NCI-H2081 treated with DMSO at 0.1 percent for 48 hours (cell line): ENCODE measurements around the gene NASP.

ENCODE experiments used
- DNase-seq: peaks from one replicate; lab custom pipeline; 2025; lab: John Stamatoyannopoulos, UW

The NASP gene

GRCh38 chr1:45620588-45621500 lies 37.0 kb downstream of the NASP start:
- DNase-seq = no peak

DNA sequence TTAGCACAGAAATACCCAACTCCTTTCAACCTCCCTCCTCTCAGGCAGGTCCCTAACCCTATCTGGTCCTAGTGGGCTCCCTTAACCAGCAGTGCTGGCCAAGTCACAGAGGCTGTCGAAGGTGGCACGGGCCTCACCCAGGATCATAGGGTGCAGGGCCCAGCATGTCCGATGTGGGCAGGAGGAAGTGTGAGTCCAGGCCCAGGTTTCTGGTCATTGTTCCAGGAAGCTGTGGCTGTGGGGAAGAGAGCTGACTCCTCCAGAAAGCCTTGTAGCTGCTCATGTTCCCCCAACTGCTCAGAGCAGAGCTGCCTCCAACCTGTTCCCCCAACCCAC lies 37.6 kb downstream of the NASP start:
- DNase-seq = no peak

DNA sequence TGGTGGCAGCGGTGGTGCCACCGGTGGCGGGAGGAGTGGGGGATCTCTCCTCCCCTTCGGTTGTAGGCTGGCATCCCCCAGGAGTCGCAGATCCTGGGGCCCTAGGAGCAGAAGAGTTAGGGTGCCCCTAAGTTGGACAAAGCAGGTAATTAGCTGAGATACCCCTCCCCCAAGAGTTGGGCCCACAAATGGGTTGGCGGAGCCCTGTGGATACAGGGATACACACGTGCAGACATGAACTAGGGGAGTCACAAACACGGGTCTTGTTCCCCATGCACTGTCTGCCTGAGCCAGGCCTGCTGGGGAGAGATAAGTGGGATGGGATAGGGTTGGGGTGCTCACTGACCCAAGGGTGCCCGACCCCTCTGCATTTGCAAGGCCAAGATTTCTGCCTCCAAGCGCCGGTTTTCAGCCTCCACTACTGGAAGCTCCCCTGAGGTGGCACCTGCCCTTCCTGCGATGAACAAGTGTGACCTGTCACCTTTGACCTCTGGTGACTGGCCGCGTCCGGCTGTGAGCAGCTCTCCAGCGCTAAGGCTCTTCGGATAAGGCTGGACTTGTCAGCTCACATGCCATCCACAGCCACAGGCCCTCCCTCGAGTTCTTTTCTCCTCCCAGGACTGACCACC lies 38.2 kb downstream of the NASP start:
- DNase-seq = no peak

DNA sequence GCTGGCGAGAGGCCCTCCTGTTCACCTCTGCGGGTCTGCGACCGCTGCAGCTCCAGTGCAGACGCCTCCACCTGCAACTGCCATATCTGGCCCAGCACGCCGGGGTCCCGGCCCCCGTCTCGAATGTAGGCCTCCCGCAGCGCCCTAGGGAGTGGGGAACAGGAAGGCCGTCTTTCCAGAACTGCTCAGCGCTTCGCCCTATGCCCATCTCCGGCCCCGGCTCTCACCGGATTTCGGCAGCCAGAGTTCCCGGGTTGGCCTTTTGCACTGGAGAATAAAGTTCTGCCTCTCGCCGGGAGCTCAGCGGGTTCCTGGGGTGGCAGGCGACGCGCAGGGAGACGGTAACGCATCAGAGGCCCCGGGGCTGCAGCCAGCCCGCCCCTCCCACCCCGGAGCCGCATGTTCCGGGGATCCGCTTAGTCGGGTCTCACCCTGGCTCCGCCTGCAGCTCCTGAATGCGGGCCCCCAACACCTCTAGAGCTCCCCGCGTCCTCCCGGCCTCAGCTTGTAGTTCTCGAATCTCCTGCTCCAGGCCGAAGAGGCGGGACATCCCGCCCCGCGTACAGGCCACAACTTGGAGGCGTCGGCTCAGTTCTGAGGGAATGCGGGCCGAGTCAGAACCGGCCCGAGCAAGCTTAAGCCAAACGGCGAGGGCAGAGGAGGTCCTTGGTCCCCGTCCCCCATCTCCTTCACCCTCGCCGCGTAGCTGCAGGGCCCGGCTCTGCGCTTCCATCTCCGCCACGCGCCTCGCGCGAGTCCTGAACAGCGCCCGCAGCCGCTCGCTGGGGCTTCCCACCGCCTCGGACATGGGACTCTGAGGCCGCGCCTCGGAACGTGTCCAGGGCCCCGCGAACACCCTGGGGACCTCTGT lies 38.9 kb downstream of the NASP start:
- no peak for DNase-seq

- no peak for DNase-seq
Measured at GRCh38 chr1:45623972-45624371, 40.1 kb downstream of the NASP start, which contains the start of gene CCDC17. Gene CCDC17 (minus strand): TSS chr1:45624054. CDS start chr1:45623909, 145 bp downstream.

GRCh38 chr1:45629035-45629434 lies 45.2 kb downstream of the NASP start:
- DNase-seq = no peak

GRCh38 chr1:45630429-45630828 lies 46.6 kb downstream of the NASP start:
- no peak for DNase-seq

DNA sequence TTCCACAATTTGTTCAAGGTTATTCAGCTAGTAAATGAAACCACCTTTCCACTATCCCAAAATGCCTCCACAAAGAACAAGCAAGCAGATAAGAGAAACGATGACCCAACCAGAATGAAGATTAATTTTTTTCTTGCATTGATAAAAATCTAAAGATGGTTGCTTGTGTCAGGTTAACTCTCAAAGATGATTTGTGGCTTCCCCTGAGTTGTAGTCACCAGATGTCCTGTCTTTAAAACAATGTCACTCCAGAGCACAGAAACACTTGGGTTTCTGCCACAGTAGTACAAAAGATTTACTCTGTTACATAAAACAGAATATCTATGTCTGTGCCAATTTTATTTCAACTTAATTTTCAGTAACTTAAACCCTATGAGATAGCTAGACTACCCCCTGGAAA lies 51.4 kb downstream of the NASP start:
- no peak for DNase-seq

- no peak for DNase-seq
Measured at GRCh38 chr1:45640293-45640692, 56.5 kb downstream of the NASP start.

DNA sequence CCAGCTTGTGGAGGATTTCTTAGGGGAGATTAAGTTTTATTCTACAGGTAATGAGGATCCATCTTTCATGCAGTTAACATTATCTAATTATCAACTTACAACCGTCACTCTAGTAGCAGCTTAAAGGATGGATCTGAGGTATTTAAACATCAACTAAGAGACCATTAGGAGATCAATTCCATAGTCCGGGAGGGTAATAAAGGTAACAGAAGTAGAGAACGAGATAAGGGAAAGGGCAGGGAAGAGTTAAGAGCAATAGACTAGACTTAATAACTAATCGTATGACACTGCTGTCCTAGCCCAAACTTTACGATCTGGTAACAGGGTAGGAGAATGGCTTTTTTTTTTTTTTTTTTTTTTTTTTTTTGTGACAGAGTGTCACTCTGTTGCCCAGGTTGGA lies 59.5 kb downstream of the NASP start:
- no peak for DNase-seq

DNA sequence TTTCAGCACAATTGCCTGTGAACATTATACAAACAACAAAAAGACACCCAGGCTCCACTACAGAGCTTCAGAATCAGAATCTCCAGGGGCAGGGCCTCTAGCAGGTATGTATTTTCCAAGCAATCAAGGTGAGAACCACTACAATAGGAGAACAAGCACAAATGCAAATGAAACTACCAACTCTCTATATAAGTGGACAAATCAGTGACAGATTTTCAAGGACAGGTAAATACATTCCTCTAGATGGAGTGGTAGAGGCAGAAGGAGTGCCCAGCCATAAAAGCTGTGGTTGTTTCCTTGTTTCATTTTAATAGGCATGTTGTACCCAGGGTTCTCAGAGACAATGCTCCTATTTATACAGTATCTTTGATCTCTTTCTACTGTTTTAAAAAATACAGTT lies 60.1 kb downstream of the NASP start:
- no peak for DNase-seq

DNA sequence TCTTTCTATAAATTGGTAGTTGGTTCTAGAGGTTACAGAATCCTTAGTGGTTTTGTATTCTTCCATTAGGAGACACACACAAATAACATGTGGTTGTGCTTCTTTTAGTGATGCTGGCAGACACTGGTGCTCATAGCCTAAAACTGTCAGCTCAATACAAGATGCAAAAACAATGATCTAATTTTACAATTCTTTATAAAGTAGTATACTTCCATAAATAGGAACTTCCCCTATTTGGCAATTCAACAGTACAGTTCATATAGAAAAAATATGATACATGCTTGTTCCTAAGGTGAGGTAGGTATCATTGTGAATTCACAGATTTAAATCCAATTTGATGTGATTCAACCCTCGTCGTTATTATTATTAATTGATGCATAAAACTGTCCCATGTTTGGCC lies 60.8 kb downstream of the NASP start:
- no peak for DNase-seq

DNA sequence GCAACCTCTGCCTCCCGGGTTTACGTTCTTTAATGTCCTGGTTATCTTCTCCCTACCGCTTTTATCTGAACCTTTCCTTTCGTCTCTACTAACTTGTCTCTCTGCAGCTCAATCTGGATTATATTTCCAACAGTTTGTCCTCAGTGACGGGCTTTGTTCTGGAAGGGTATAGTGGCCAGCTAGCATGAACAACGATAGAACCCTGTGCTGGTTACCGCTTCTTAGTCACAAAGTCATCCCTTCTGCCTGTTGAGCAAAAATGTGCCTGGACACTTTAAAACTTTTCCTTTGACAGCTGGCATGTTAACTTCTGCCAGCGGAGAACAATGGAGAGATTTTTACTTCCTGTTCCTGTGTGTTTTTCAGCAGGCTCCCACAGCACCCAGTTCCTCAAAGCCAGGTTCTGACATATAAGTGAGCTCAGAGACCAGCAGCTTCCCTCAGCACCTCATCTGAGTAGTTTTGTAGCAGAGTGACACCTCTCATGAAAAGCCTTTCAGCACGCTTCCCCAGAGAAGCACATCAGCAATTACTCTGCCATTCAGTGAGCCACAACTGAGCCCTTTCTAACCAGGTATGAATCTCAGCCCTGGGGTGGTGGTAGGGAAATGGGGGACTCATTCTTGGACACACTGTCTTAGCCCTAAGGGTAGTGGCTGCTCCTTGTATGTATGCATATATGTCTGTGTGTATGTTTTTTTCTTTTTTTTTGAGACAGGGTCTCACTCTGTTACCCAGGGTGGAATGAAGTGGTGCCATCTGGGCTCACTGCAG lies 63.6 kb downstream of the NASP start:
- DNase-seq = no peak

- no peak for DNase-seq
Measured at GRCh38 chr1:45654540-45655280, 70.9 kb downstream of the NASP start.

DNA sequence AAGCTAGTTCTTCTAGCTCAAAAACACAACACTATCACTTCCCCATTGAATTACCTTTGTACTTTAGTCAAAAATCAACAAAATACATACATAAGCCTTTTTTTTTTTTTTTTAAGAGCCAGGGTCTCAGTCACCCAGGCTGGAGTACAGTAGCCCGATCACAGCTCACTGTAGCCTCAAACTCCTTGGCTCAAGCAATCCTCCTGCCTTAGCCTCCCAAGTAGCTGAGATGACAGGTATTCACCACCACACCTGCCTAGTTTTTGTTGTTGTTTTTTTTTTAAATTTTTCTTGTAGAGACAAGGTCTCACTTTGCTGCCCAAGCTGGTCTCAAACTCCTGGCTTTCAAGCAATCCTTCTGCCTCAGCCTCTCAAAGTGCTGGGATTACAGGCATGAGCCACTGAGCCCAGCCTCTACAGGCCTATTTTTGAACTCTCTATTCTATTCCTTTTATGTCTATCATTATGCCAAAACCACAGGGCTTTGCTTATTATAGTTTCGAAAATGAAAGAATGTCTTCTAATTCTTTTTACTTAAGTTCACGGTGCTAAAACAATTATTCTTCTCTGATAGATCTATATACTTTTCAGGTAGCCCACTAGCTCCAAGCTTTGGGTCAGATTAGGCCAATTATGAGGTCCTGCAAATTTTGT lies 72.9 kb downstream of the NASP start:
- DNase-seq = no peak

DNA sequence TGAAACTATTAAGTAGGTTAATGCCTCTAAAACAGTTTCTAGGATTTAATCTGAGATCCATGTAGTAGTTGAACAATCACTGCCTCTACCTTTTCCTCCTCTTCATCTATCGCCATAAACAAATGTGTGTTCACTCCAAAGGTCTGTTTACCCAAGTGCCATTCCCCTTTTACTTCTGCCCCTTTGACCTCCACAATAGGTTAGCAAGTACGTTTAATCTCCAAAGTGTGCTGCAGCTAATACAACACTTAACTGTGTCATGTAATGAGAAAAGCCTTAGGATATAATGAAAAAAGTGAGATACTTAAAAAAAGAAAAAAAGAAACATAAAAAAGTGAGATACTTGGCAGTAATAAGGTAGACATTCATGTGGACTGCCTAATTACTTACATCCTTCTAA lies 74.3 kb downstream of the NASP start:
- no peak for DNase-seq

DNA sequence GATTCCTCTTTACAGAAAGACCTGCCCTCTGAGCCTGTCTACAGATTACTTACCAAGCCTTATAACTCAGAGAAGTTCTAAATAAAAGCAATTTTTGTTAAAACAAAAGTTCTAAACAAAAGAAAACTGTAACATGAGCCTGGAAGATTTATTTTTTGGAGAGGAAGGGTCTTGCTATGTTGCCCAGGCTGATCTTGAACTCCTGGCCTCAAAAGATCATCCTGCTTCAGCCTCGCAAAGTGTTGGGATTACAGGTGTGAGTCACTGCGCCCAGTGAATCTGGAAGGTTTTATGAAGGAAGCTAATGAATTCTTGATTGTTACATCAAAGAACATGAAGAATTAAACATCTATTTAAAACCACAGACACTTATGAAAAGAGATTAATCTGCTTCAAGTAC lies 75.4 kb downstream of the NASP start:
- no peak for DNase-seq

GRCh38 chr1:45660336-45660735 lies 76.5 kb downstream of the NASP start:
- DNase-seq = no peak

GRCh38 chr1:45666836-45667235 lies 83.0 kb downstream of the NASP start:
- DNase-seq = no peak

DNA sequence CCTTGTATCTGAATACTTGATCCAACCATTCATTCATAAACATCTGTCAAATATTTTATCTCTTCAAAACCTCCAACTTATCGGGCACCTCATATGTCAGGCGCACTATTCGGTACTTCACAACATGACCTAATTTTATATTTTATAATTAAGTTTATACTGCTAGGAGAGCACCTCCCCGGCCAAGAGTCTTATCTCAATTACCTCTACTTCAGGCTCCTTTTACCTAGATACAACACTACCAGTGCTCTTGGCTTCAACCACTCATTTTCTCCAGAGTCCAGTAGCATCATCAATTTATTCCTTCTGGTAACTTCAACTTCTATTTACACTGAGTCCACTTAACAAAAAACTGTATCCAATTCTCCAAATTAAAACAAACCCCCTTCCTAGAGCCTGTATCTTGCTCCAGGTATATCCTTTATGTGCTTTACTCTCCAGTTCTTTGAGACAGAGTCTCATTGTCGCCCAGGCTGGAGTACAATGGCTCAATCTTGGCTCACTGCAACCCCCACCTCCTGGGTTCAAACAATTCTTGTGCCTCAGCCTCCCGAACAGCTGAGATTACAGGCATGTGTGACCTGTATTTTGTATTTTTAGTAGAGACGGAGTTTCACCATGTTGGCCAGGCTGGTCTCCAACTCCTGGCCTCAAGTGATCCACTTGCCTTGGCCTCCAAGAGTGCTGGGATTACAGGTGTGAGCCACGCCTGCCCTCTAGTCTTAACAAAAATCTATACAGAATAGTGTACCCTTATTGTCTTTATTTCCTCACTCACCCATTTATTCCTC lies 83.7 kb downstream of the NASP start:
- DNase-seq = no peak
